HepG2 (cell line): ENCODE measurements around the gene DLX1. TPM values are rescaled to one million over a fixed set of nuclear protein-coding genes. Genes with fewer than 3 reads are reported as not detected.
A peak's percentile ranks its signal among the peaks of the same experiment; 100 is the strongest.

Experiments used
- ATAC-seq: fragments of 200-7000 bp; cut with Tn5 transposase; 3 replicates; pipeline ENCODE4 v1.9.1; 2020; ENCODE audit warnings: mild to moderate bottlenecking, moderate library complexity
- BruUV-seq: library from RNA; stranded (reverse); fragments of 400-500 nt; replicated peaks from 2 replicates; lab custom pipeline; 2021; lab: Mats Ljungman, UMichigan
- CTCF ChIA-PET: fragments of 300-600 bp; formaldehyde crosslinking; extraction: SDS; loops from one replicate; lab custom pipeline; 2021; ENCODE audit warnings: low total read pairs, inconsistent platforms, low intra/inter-chr PET ratio; lab: Yijun Ruan, JAX
- POLR2A ChIA-PET: fragments of 350-600 bp; sonication (Branson Sonifier 250); formaldehyde crosslinking; loops from one replicate; lab custom pipeline; 2020; ENCODE audit warnings: antibody characterized with exemption, inconsistent platforms; lab: Yijun Ruan, JAX
- DNase-seq: peaks from one replicate; pipeline ENCODE4 v3.0.0-alpha.2; 2015; ENCODE audit warnings: low spot score
- FAIRE-seq: peaks from 3 replicates; lab custom pipeline; 2011; peaks lifted over from hg19 to GRCh38; lab: Jason Lieb, UNC
- H2AFZ ChIP-seq: one replicate; pipeline ENCODE4 v1.6.1; 2011; ENCODE audit warnings: low read length, inconsistent platforms
- H3K27ac ChIP-seq: fragments of 300-600 bp; 3 replicates; pipeline ENCODE4 v1.8.0; 2011; ENCODE audit warnings: mixed run types, mild to moderate bottlenecking, mixed read lengths, low read length, inconsistent platforms; ENCODE audit not compliant: insufficient read depth; ENCODE audit errors: extremely low read length
- H3K27me3 ChIP-seq, 2 experiments: fragments of 200-600 bp in 1 of 2; 2 replicates in 1 of 2; 3 replicates in 1 of 2; pipeline versions ENCODE4 v1.6.0 to v1.8.0; 2011; ENCODE audit warnings: low read length in 2 of 2, mild to moderate bottlenecking in 2 of 2, moderate library complexity in 2 of 2, inconsistent platforms in 1 of 2; ENCODE audit not compliant: insufficient read depth in 2 of 2, control insufficient read depth in 1 of 2
- H3K36me3 ChIP-seq, 2 experiments: fragments of 200-600 bp in 1 of 2; replicated peaks in 1 of 2; 2 replicates in 1 of 2; 3 replicates in 1 of 2; pipeline versions ENCODE4 v1.5.1 to v1.8.0; 2011; ENCODE audit warnings: low read length in 2 of 2, inconsistent platforms in 1 of 2; ENCODE audit not compliant: insufficient read depth in 2 of 2, control insufficient read depth in 1 of 2
- H3K4me1 ChIP-seq: 2 replicates; pipeline ENCODE4 v1.5.1; 2012; ENCODE audit warnings: low read length, inconsistent platforms; ENCODE audit not compliant: insufficient read depth
- H3K4me2 ChIP-seq: 2 replicates; pipeline ENCODE4 v1.6.0; 2011; ENCODE audit warnings: low read depth, low read length, inconsistent platforms
- H3K4me3 ChIP-seq, 3 experiments: fragments of 200-600 bp in 1 of 3; sonication (generic), shearing (Covaris generic) in 1 of 3; replicated peaks in 1 of 3; 2 replicates each; pipeline ENCODE4 v1.5.1; 2011 to 2016; ENCODE audit warnings: low read length in 3 of 3, inconsistent platforms in 2 of 3, low read depth in 2 of 3, mild to moderate bottlenecking in 2 of 3, control low read depth in 1 of 3, mixed read lengths in 1 of 3; ENCODE audit not compliant: insufficient read depth in 1 of 3
- H3K79me2 ChIP-seq: one replicate; pipeline ENCODE4 v1.6.1; 2011; ENCODE audit warnings: low read length, inconsistent platforms; ENCODE audit not compliant: insufficient read depth
- H3K9ac ChIP-seq: 2 replicates; pipeline ENCODE4 v1.6.0; 2011; ENCODE audit warnings: mild to moderate bottlenecking, low read depth, low read length, inconsistent platforms; ENCODE audit not compliant: insufficient read depth
- H3K9me3 ChIP-seq: 2 replicates; pipeline ENCODE4 v1.5.1; 2012; ENCODE audit warnings: mild to moderate bottlenecking, low read length
- H4K20me1 ChIP-seq: 2 replicates; pipeline ENCODE4 v1.6.0; 2011; ENCODE audit warnings: inconsistent platforms, mild to moderate bottlenecking, low read length, moderate library complexity; ENCODE audit not compliant: insufficient read depth
- ATM ChIP-seq: fragments of 450-650 bp; IDR thresholded peaks from 2 replicates; pipeline ENCODE4 v1.7.1; 2017; ENCODE audit warnings: mild to moderate bottlenecking, borderline replicate concordance
- ATRX ChIP-seq: sonication (generic); formaldehyde crosslinking; IDR thresholded peaks from 2 replicates; pipeline ENCODE4 v1.4.0; 2020; ENCODE audit warnings: missing genetic modification reagents, borderline replicate concordance
- CENPX ChIP-seq: sonication (generic); formaldehyde crosslinking; IDR thresholded peaks from 2 replicates; pipeline ENCODE4 v1.9.0; 2021; ENCODE audit warnings: mild to moderate bottlenecking, missing genetic modification reagents, moderate library complexity
- CREB1 ChIP-seq, 2 experiments: fragments of 450-650 bp in 1 of 2; IDR thresholded peaks; 2 replicates each; pipeline ENCODE4 v1.6.1; 2016 to 2017; ENCODE audit warnings: control low read depth in 1 of 2, mild to moderate bottlenecking in 1 of 2, missing compliant biosample characterization in 1 of 2, missing genetic modification characterization in 1 of 2
- DNMT3B ChIP-seq: conservative IDR thresholded peaks from 2 replicates; pipeline ENCODE4 v1.6.1; 2016; ENCODE audit warnings: missing biosample characterization, control low read depth
- ELF4 ChIP-seq: sonication (generic); formaldehyde crosslinking; IDR thresholded peaks from 2 replicates; pipeline ENCODE4 v1.5.0; 2020; ENCODE audit warnings: missing genetic modification reagents, mild to moderate bottlenecking, moderate library complexity, borderline replicate concordance
- EP300 ChIP-seq, 3 experiments: sonication (generic) in 1 of 3; formaldehyde crosslinking in 1 of 3; IDR thresholded peaks; 2 replicates each; pipeline versions ENCODE4 v1.5.1 to v1.6.1; 2011 to 2020; ENCODE audit warnings: low read depth in 2 of 3, low read length in 2 of 3, borderline replicate concordance in 1 of 3, improper control_type of control experiment in 1 of 3, mild to moderate bottlenecking in 1 of 3, missing genetic modification reagents in 1 of 3, moderate library complexity in 1 of 3
- HMG20B ChIP-seq: conservative IDR thresholded peaks from 2 replicates; pipeline ENCODE4 v1.6.1; 2016; ENCODE audit warnings: missing genetic modification reagents, missing compliant biosample characterization
- JUN ChIP-seq: sonication (generic); formaldehyde crosslinking; IDR thresholded peaks from 2 replicates; pipeline ENCODE4 v1.4.0; 2020; ENCODE audit warnings: mild to moderate bottlenecking, missing genetic modification reagents
- MAFG ChIP-seq: sonication (generic); formaldehyde crosslinking; IDR thresholded peaks from 2 replicates; pipeline ENCODE4 v1.5.1; 2020; ENCODE audit warnings: mild to moderate bottlenecking, missing genetic modification reagents
- PAF1 ChIP-seq: IDR thresholded peaks from 2 replicates; pipeline ENCODE4 v1.6.1; 2016; ENCODE audit warnings: missing genetic modification reagents, missing compliant biosample characterization
- RBM39 ChIP-seq: fragments of 200-400 bp; formaldehyde crosslinking; IDR thresholded peaks from one replicate; pipeline ENCODE4 v1.6.1; 2018; ENCODE audit warnings: antibody characterized with exemption, mild to moderate bottlenecking, low read depth, low read length; ENCODE audit not compliant: poor library complexity, severe bottlenecking
- SAP130 ChIP-seq: IDR thresholded peaks from 2 replicates; pipeline ENCODE4 v1.6.1; 2016; ENCODE audit warnings: low read depth
- SOX13 ChIP-seq, 3 experiments: fragments of 450-650 bp in 1 of 3; sonication (generic) in 1 of 3; formaldehyde crosslinking in 1 of 3; IDR thresholded peaks in 2 of 3; conservative IDR thresholded peaks in 1 of 3; 2 replicates each; pipeline versions ENCODE4 v1.5.0 to v1.6.1; 2016 to 2020; ENCODE audit warnings: antibody characterized with exemption in 1 of 3, mild to moderate bottlenecking in 1 of 3, missing compliant biosample characterization in 1 of 3, missing genetic modification reagents in 1 of 3, moderate library complexity in 1 of 3
- SOX5 ChIP-seq: IDR thresholded peaks from 2 replicates; pipeline ENCODE4 v1.6.1; 2016; ENCODE audit warnings: borderline replicate concordance
- TCF7L2 ChIP-seq: IDR thresholded peaks from 2 replicates; pipeline ENCODE4 v1.6.1; 2011; ENCODE audit warnings: mild to moderate bottlenecking, low read depth, low read length, moderate library complexity
- TFDP1 ChIP-seq: IDR thresholded peaks from 2 replicates; pipeline ENCODE4 v1.6.1; 2016; ENCODE audit warnings: missing compliant biosample characterization, missing genetic modification reagents, borderline replicate concordance
- ZBTB38 ChIP-seq: sonication (generic); formaldehyde crosslinking; IDR thresholded peaks from 2 replicates; pipeline ENCODE4 v1.5.1; 2020; ENCODE audit warnings: mild to moderate bottlenecking, missing genetic modification reagents
- ZFP36 ChIP-seq: fragments of 150-350 bp; IDR thresholded peaks from 2 replicates; pipeline ENCODE4 v1.6.1; 2018; ENCODE audit warnings: borderline replicate concordance, low read length, low read depth; ENCODE audit not compliant: partially characterized antibody
- ZFP36L1 ChIP-seq: sonication (generic); formaldehyde crosslinking; IDR thresholded peaks from 2 replicates; pipeline ENCODE4 v1.8.0; 2022; ENCODE audit warnings: mild to moderate bottlenecking, missing genetic modification reagents, moderate library complexity
- ZKSCAN1 ChIP-seq: fragments of 150-350 bp; IDR thresholded peaks from 2 replicates; pipeline ENCODE4 v1.6.1; 2014; ENCODE audit warnings: low read length
- ZNF3 ChIP-seq: IDR thresholded peaks from 2 replicates; pipeline ENCODE4 v1.7.0; 2017; ENCODE audit warnings: inconsistent platforms
- ZNF556 ChIP-seq: sonication (generic); formaldehyde crosslinking; IDR thresholded peaks from 2 replicates; pipeline ENCODE4 v1.4.0; 2020; ENCODE audit warnings: mild to moderate bottlenecking, missing genetic modification reagents, borderline replicate concordance
- ZNF557 ChIP-seq: sonication (generic); formaldehyde crosslinking; IDR thresholded peaks from 2 replicates; pipeline ENCODE4 v1.4.0; 2020; ENCODE audit warnings: missing genetic modification reagents
- ZNF768 ChIP-seq: sonication (generic); formaldehyde crosslinking; IDR thresholded peaks from 2 replicates; pipeline ENCODE4 v1.4.0; 2020; ENCODE audit warnings: missing genetic modification reagents
- in situ Hi-C: cut with HindIII; loops from 2 replicates; pipeline ENCODE4 v1.10.0; 2017; ENCODE audit warnings: low pct_unique_long_range_greater_than_20kb; ENCODE audit not compliant: extremely low pct_ligation_motif_present
- intact Hi-C: fragments of 100-400 bp; cut with micrococcal nuclease; formaldehyde crosslinking; loops from one replicate; pipeline ENCODE4 v1.10.0; 2022; ENCODE audit not compliant: unreplicated experiment
- polyA plus RNA-seq, 8 experiments: library from polyadenylated mRNA; depleted of rRNA in 3 of 8; stranded (reverse) in 7 of 8; unstranded in 1 of 8; fragments of >200 nt; fragmentation: Illumina TruSeq in 4 of 8; extraction: Trizol in 4 of 8; gene quantifications; 2 replicates each; pipeline versions ENCODE4 v1.2.1 to v1.2.3, GENCODE V29; 2011 to 2016; ENCODE audit warnings: low read depth in 4 of 8, missing spikeins in 1 of 8, mixed read lengths in 1 of 8; ENCODE audit not compliant: insufficient read depth in 1 of 8
- total RNA-seq, 5 experiments: library from RNA; depleted of rRNA; stranded (reverse); fragments of >200 nt; fragmentation: Illumina TruSeq; extraction: Trizol; gene quantifications; 2 replicates each; pipeline ENCODE4 v1.2.3, GENCODE V29; 2016; ENCODE audit warnings: low read depth in 1 of 5

Gene DLX1
- total and polyA plus RNA-seq, 2 of the 13 experiments (the other 11 are each of a cell fraction or from before 2014, with no cell fraction given): 0.18 to 0.86 TPM

- TF ChIP-seq CREB1 (IDR thresholded peaks at IDR 0.05): no peak
- no peak for TF ChIP-seq CREB1 (CRISPR knock-in tag; IDR thresholded peaks at IDR 0.05)
- TF ChIP-seq, all 625 proteins: peak for 9
Measured at GRCh38 chr2:172116107-172116506, 30.8 kb downstream of the DLX1 start (continued).

GRCh38 chr2:172119089-172119488 lies 33.8 kb downstream of the DLX1 start:
- peak; percentile 50 for ATAC-seq
- Histone ChIP-seq H4K20me1 (no peaks in the 10 kb centered on the region), H3K4me2 (peak overlapping the region; percentile 14; the same call in 1 of the 2 replicates), H3K9ac (no peak overlapping the region), H3K4me3 (no peak overlapping the region), H3K9me3 (no peaks in the 10 kb centered on the region), H3K79me2 (no peaks in the 10 kb centered on the region), H3K27me3 (no peaks in the 10 kb centered on the region), H3K27ac (no peak overlapping the region), H3K4me1 (peaks cover 40% of the 10 kb centered on the region), H2AFZ (no peak overlapping the region), H3K36me3 (no peaks in the 10 kb centered on the region)
- CTCF ChIA-PET: no interaction called here
- BruUV-seq: no TSS peak
- peak; percentile 86 for DNase-seq
- in situ Hi-C loops: no loop called here
- FAIRE-seq: no peak
- intact Hi-C loops: no loop called here
- POLR2A ChIA-PET: interaction anchor here (1.6 kb wide), 1 partner anchor 16 kb away, joined by 5 read pairs; the partner anchor contains the start of gene DLX2
- TF ChIP-seq ZFP36L1 (CRISPR knock-in tag) (no peak), ZFP36 (no peak), MAFG (CRISPR knock-in tag) (no peak), ATM (no peak), ZNF557 (CRISPR knock-in tag) (no peak), ZBTB38 (CRISPR knock-in tag) (no peak), ATRX (CRISPR knock-in tag) (no peak), ZNF3 (CRISPR knock-in tag) (no peak), TCF7L2 (no peak), HMG20B (no peak), RBM39 (no peak), SOX13 (IDR thresholded peaks at IDR 0.05) (no peak), SOX13 (CRISPR knock-in tag; conservative IDR thresholded peaks at IDR 0.05 in 1 of 2, IDR thresholded peaks at IDR 0.05 in 1 of 2) (peak in 1 of 2 experiments; percentile 72; a peak in 1 of 4 replicates), CENPX (CRISPR knock-in tag) (no peak), ZNF556 (no peak), SAP130 (CRISPR knock-in tag) (peak; percentile 63), EP300 (IDR thresholded peaks at IDR 0.05; ENCODE audit: low read depth in 2 of 2, low read length in 2 of 2) (peak in 1 of 2 experiments; percentile 39; a peak in 1 of 4 replicates), EP300 (CRISPR knock-in tag; IDR thresholded peaks at IDR 0.05; ENCODE audit: borderline replicate concordance) (no peak), PAF1 (no peak), ZKSCAN1 (no peak), TFDP1 (CRISPR knock-in tag) (no peak), ZNF768 (CRISPR knock-in tag) (no peak), DNMT3B (CRISPR knock-in tag) (peak; percentile 42; the same call in 1 of the 2 replicates), ELF4 (CRISPR knock-in tag) (no peak), JUN (CRISPR knock-in tag) (0 out of 2 replicates have a peak, but pooled peaks have one; percentile 28), SOX5 (CRISPR knock-in tag) (peak; percentile 82; the same call in 1 of the 2 replicates)
